Mesendoderm (in vitro differentiated cells): ENCODE data around the gene MAFF.
"Not testable (repeated sequence)": the region's sequence is repeated elsewhere in the genome, so short reads cannot be mapped to it uniquely, and the experiment has no call there.

Source experiments
- DNase-seq: peaks from one replicate; pipeline ENCODE4 v3.0.0; 2013
- H2AK5ac ChIP-seq: 2 replicates; pipeline ENCODE4 v1.6.1; 2013; ENCODE audit warnings: low read length, inconsistent platforms
- H2BK120ac ChIP-seq: 2 replicates; pipeline ENCODE4 v1.6.1; 2013; ENCODE audit warnings: low read depth, mild to moderate bottlenecking, low read length, moderate library complexity, mixed read lengths
- H2BK15ac ChIP-seq: replicated peaks from 2 replicates; pipeline ENCODE4 v1.6.1; 2013; ENCODE audit warnings: low read depth, mild to moderate bottlenecking, moderate library complexity
- H2BK5ac ChIP-seq: 2 replicates; pipeline ENCODE4 v1.6.1; 2013; ENCODE audit warnings: low read length, inconsistent platforms
- H3K18ac ChIP-seq: 2 replicates; pipeline ENCODE4 v1.6.1; 2013; ENCODE audit warnings: mild to moderate bottlenecking, low read length, mixed read lengths
- H3K23ac ChIP-seq: one replicate; pipeline ENCODE4 v1.6.1; 2013; ENCODE audit warnings: low read length
- H3K27ac ChIP-seq: 2 replicates; pipeline ENCODE4 v1.5.1; 2013; ENCODE audit warnings: low read depth, mild to moderate bottlenecking, inconsistent platforms, low read length, moderate library complexity
- H3K27me3 ChIP-seq: 2 replicates; pipeline ENCODE4 v1.6.1; 2013; ENCODE audit warnings: low read length, control low read depth, mild to moderate bottlenecking, inconsistent platforms; ENCODE audit not compliant: insufficient read depth, poor library complexity
- H3K36me3 ChIP-seq: 2 replicates; pipeline ENCODE4 v1.6.1; 2013; ENCODE audit warnings: low read length, inconsistent platforms; ENCODE audit not compliant: control insufficient read depth, insufficient read depth
- H3K4ac ChIP-seq: one replicate; pipeline ENCODE4 v1.6.1; 2013; ENCODE audit warnings: low read depth, mild to moderate bottlenecking, low read length, moderate library complexity
- H3K4me1 ChIP-seq: 2 replicates; pipeline ENCODE4 v1.6.1; 2013; ENCODE audit warnings: low read depth, low read length, inconsistent platforms; ENCODE audit not compliant: control insufficient read depth
- H3K4me2 ChIP-seq: 2 replicates; pipeline ENCODE4 v1.6.1; 2013; ENCODE audit warnings: low read length
- H3K4me3 ChIP-seq: 2 replicates; pipeline ENCODE4 v1.5.1; 2013; ENCODE audit warnings: mild to moderate bottlenecking, low read length
- H3K56ac ChIP-seq: one replicate; pipeline ENCODE4 v1.6.1; 2013; ENCODE audit warnings: low read length
- H3K79me1 ChIP-seq: 2 replicates; pipeline ENCODE4 v1.6.1; 2013; ENCODE audit warnings: low read length, inconsistent platforms
- H3K79me2 ChIP-seq: 2 replicates; pipeline ENCODE4 v1.6.1; 2013; ENCODE audit warnings: mild to moderate bottlenecking, low read length; ENCODE audit not compliant: control insufficient read depth, insufficient read depth
- H3K9ac ChIP-seq: 2 replicates; pipeline ENCODE4 v1.6.1; 2013; ENCODE audit warnings: low read length, inconsistent platforms
- H4K5ac ChIP-seq: one replicate; pipeline ENCODE4 v1.6.1; 2013; ENCODE audit warnings: low read length
- H4K8ac ChIP-seq: one replicate; pipeline ENCODE4 v1.6.1; 2013; ENCODE audit warnings: low read depth, mild to moderate bottlenecking, control low read depth, low read length, moderate library complexity
- WGBS: extraction: QIAGEN DNeasy Blood & Tissue Kit; methylation state at CpG from one replicate; pipeline ENCODE4 v1.1.7; 2013; ENCODE audit warnings: low lambda C conversion rate, missing lambda C conversion rate; ENCODE audit not compliant: insufficient coverage; ENCODE audit errors: extremely low coverage; 5-methylcytosine and 5-hydroxymethylcytosine counted together

MAFF gene

GRCh38 chr22:38175206-38176118 is 26.3 kb upstream of the MAFF start:
- Histone ChIP-seq H2BK5ac (no peak overlapping the region), H3K18ac (no peak overlapping the region), H3K4ac (no peak overlapping the region), H2AK5ac (no peak overlapping the region), H3K4me2 (no peak overlapping the region), H3K27me3 (no peaks in the 10 kb centered on the region), H3K4me1 (peaks cover 2% of the 10 kb centered on the region), H3K9ac (no peak overlapping the region), H3K79me1 (no peaks in the 10 kb centered on the region), H3K27ac (no peak overlapping the region), H2BK120ac (no peak overlapping the region), H3K36me3 (no peaks in the 10 kb centered on the region), H3K4me3 (no peak overlapping the region), H3K56ac (no peak overlapping the region), H3K79me2 (no peaks in the 10 kb centered on the region), H4K5ac (no peak overlapping the region), H2BK15ac (no peak overlapping the region), H4K8ac (no peak overlapping the region), H3K23ac (no peak overlapping the region)
- DNase-seq = no peak
- WGBS = no CpG with 5 or more reads among the region's 17 CpGs

- no peaks in the 10 kb centered on the region for H3K79me2 ChIP-seq
- H4K8ac ChIP-seq = no peak overlapping the region
- H2AK5ac ChIP-seq = no peak overlapping the region
- H3K4me3 ChIP-seq = no peak overlapping the region
- H3K56ac ChIP-seq = no peak overlapping the region
- no peak overlapping the region for H2BK120ac ChIP-seq
- no peak overlapping the region for H2BK5ac ChIP-seq
- no peaks in the 10 kb centered on the region for H3K36me3 ChIP-seq
- DNase-seq = no peak
- WGBS = no CpG with 5 or more reads among the region's 14 CpGs
- no peak overlapping the region for H3K18ac ChIP-seq
- no peak overlapping the region for H3K4me2 ChIP-seq
- H2BK15ac ChIP-seq = no peak overlapping the region
- H3K4me1 ChIP-seq = peaks cover 6% of the 10 kb centered on the region
- no peak overlapping the region for H3K9ac ChIP-seq
- H3K27me3 ChIP-seq = no peaks in the 10 kb centered on the region
- H3K4ac ChIP-seq = no peak overlapping the region
- no peaks in the 10 kb centered on the region for H3K79me1 ChIP-seq
- H3K23ac ChIP-seq = no peak overlapping the region
- no peak overlapping the region for H3K27ac ChIP-seq
- H4K5ac ChIP-seq = no peak overlapping the region
Measured at GRCh38 chr22:38176170-38176741, 25.5 kb upstream of the MAFF start.

- H4K8ac ChIP-seq = no peak overlapping the region
- no peak overlapping the region for H3K4me3 ChIP-seq
- no peaks in the 10 kb centered on the region for H3K79me2 ChIP-seq
- H3K23ac ChIP-seq = no peak overlapping the region
- H3K79me1 ChIP-seq = no peaks in the 10 kb centered on the region
- no peak overlapping the region for H3K4ac ChIP-seq
- H3K9ac ChIP-seq = no peak overlapping the region
- H3K4me1 ChIP-seq = peaks cover 8% of the 10 kb centered on the region
- no peak overlapping the region for H2BK15ac ChIP-seq
- no peak overlapping the region for H3K56ac ChIP-seq
- no peak overlapping the region for H3K27ac ChIP-seq
- H3K4me2 ChIP-seq = no peak overlapping the region
- no peak overlapping the region for H3K18ac ChIP-seq
- no peak overlapping the region for H2BK120ac ChIP-seq
- H4K5ac ChIP-seq = no peak overlapping the region
- DNase-seq = no peak
- H3K27me3 ChIP-seq = no peaks in the 10 kb centered on the region
- H2AK5ac ChIP-seq = no peak overlapping the region
- no peaks in the 10 kb centered on the region for H3K36me3 ChIP-seq
- H2BK5ac ChIP-seq = no peak overlapping the region
- no CpG with 5 or more reads among the region's 4 CpGs for WGBS
Measured at GRCh38 chr22:38177044-38177443, 24.8 kb upstream of the MAFF start.

GRCh38 chr22:38177571-38177925 is 24.2 kb upstream of the MAFF start:
- H4K5ac ChIP-seq, H3K36me3 ChIP-seq, H3K23ac ChIP-seq, H3K79me2 ChIP-seq, H2BK15ac ChIP-seq, H3K27me3 ChIP-seq, H3K4me2 ChIP-seq, H2BK120ac ChIP-seq, H3K4me3 ChIP-seq, DNase-seq, H3K79me1 ChIP-seq, H2BK5ac ChIP-seq, H3K4me1 ChIP-seq, H2AK5ac ChIP-seq, H3K4ac ChIP-seq, H4K8ac ChIP-seq, H3K27ac ChIP-seq: not testable (repeated sequence)
- peak overlapping the region; percentile 70 for H3K56ac ChIP-seq
- WGBS = no CpG with 5 or more reads among the region's 9 CpGs
- peak overlapping the region; percentile 9 for H3K9ac ChIP-seq
- H3K18ac ChIP-seq = peak overlapping the region; percentile 13

- no peak overlapping the region for H3K4ac ChIP-seq
- no peak overlapping the region for H2BK120ac ChIP-seq
- DNase-seq = peak; percentile 90
- peak overlapping the region; percentile 70 for H3K56ac ChIP-seq
- H3K4me1 ChIP-seq = peaks cover 8% of the 10 kb centered on the region
- peak overlapping the region; percentile 13 for H3K18ac ChIP-seq
- no peak overlapping the region for H3K4me3 ChIP-seq
- H3K36me3 ChIP-seq = no peaks in the 10 kb centered on the region
- H3K4me2 ChIP-seq = no peak overlapping the region
- H2BK15ac ChIP-seq = no peak overlapping the region
- no peak overlapping the region for H4K8ac ChIP-seq
- no CpG with 5 or more reads among the region's 15 CpGs for WGBS
- no peak overlapping the region for H3K27ac ChIP-seq
- no peak overlapping the region for H2BK5ac ChIP-seq
- no peaks in the 10 kb centered on the region for H3K27me3 ChIP-seq
- H3K79me1 ChIP-seq = no peaks in the 10 kb centered on the region
- H2AK5ac ChIP-seq = no peak overlapping the region
- peak overlapping the region; percentile 9 for H3K9ac ChIP-seq
- no peak overlapping the region for H3K23ac ChIP-seq
- no peaks in the 10 kb centered on the region for H3K79me2 ChIP-seq
- no peak overlapping the region for H4K5ac ChIP-seq
Measured at GRCh38 chr22:38177926-38178604, 23.7 kb upstream of the MAFF start.
